ENCODE data around the gene GNL1. TPM values are rescaled to one million over a fixed set of nuclear protein-coding genes. Genes with fewer than 3 reads are reported as not detected.

The GNL1 gene
- total and polyA plus RNA-seq, 9 of the 15 experiments (the other 6 are each of a cell fraction or from before 2014, with no cell fraction given) = 0.73 to 112 (median 58.0) TPM

DNA sequence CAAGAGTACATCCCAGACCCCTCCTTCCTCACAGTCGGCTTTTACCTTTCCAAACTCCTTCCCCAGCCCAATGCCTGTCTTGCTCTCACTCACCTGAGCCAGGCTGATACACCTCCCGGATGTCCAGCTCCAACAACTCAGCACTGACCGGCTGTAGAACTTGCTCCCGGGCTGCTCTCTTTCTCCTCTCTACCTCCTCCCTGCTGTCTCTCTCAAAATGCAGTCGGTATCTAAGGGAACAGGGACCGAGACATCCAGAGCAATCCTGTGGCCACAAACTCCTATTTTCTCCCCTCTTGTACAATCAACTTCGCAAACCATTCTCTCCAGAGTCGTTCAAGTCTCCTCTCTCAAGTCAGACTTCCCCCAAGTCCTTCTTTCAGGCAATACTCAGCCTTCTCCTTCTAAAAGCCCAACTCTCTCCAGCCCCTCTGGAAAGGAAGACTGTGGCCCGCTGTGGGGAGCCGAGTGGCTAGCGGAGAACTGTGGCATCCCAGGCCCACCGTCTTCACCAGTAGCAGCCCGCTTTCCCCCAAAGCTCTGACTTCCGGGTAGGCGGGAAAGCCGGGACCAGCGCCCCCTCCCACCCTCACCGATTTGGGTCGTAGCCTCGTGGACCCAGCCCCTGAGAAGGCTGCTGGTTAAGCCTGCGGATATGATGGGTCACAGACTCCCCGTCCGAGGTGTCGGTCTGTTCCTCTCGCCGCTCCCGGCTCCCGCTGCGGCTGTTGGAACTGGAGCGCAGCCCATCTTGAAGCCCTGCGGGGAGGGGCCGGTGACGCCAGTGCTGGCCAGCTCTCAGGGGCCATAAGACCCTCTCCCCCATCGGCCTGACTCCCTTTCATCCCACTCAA, 1.1 kb downstream of the GNL1 start (continued):
- TF ChIP-seq, protein P1, sequence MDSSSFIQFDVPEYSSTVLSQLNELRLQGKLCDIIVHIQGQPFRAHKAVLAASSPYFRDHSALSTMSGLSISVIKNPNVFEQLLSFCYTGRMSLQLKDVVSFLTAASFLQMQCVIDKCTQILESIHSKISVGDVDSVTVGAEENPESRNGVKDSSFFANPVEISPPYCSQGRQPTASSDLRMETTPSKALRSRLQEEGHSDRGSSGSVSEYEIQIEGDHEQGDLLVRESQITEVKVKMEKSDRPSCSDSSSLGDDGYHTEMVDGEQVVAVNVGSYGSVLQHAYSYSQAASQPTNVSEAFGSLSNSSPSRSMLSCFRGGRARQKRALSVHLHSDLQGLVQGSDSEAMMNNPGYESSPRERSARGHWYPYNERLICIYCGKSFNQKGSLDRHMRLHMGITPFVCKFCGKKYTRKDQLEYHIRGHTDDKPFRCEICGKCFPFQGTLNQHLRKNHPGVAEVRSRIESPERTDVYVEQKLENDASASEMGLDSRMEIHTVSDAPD (CRISPR knock-in tag; IDR thresholded peaks at IDR 0.05) = no peak
- TF ChIP-seq ZNF133 (CRISPR knock-in tag; IDR thresholded peaks at IDR 0.05) (no peak), PCBP1 (IDR thresholded peaks at IDR 0.05; ENCODE audit: low read depth, low read length, poor library complexity, severe bottlenecking) (peak; percentile 17), TOE1 (IDR thresholded peaks at IDR 0.05; ENCODE audit: borderline replicate concordance) (no peak), TOE1 (CRISPR knock-in tag; IDR thresholded peaks at IDR 0.05; ENCODE audit: borderline replicate concordance, low read depth) (0 out of 2 replicates have a peak, but pooled peaks have one; percentile 23), PHF20 (IDR thresholded peaks at IDR 0.05; ENCODE audit: partially characterized antibody) (peak; percentile 24), MEF2A (IDR thresholded peaks at IDR 0.05; ENCODE audit: control insufficient read depth, low read depth, low read length) (no peak), ZNF79 (CRISPR knock-in tag; IDR thresholded peaks at IDR 0.05; ENCODE audit: low read depth) (no peak), U2AF2 (optimal IDR thresholded peaks at IDR 0.05; ENCODE audit: low read depth, low read length) (no peak), STAT5A (IDR thresholded peaks at IDR 0.05; ENCODE audit: borderline replicate concordance, low read length) (no peak), GABPB2 (CRISPR knock-in tag; conservative IDR thresholded peaks at IDR 0.05) (no peak), ZEB2 (IDR thresholded peaks at IDR 0.05) (no peak), DNMT1 (IDR thresholded peaks at IDR 0.05) (no peak), TBP (optimal IDR thresholded peaks at IDR 0.05; ENCODE audit: low read depth, low read length) (no peak), RBFOX2 (IDR thresholded peaks at IDR 0.05; ENCODE audit: low read depth, low read length) (no peak; the same call in 1 of the 2 replicates), BACH1 (tag; IDR thresholded peaks at IDR 0.05) (no peak)
- TF ChIP-seq, protein P2, sequence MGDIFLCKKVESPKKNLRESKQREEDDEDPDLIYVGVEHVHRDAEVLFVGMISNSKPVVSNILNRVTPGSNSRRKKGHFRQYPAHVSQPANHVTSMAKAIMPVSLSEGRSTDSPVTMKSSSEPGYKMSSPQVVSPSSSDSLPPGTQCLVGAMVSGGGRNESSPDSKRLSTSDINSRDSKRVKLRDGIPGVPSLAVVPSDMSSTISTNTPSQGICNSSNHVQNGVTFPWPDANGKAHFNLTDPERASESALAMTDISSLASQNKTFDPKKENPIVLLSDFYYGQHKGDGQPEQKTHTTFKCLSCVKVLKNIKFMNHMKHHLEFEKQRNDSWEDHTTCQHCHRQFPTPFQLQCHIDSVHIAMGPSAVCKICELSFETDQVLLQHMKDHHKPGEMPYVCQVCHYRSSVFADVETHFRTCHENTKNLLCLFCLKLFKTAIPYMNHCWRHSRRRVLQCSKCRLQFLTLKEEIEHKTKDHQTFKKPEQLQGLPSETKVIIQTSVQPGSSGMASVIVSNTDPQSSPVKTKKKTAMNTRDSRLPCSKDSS (IDR thresholded peaks at IDR 0.05; ENCODE audit: low read depth, partially characterized antibody) = no peak
- TF ChIP-seq, protein P3, sequence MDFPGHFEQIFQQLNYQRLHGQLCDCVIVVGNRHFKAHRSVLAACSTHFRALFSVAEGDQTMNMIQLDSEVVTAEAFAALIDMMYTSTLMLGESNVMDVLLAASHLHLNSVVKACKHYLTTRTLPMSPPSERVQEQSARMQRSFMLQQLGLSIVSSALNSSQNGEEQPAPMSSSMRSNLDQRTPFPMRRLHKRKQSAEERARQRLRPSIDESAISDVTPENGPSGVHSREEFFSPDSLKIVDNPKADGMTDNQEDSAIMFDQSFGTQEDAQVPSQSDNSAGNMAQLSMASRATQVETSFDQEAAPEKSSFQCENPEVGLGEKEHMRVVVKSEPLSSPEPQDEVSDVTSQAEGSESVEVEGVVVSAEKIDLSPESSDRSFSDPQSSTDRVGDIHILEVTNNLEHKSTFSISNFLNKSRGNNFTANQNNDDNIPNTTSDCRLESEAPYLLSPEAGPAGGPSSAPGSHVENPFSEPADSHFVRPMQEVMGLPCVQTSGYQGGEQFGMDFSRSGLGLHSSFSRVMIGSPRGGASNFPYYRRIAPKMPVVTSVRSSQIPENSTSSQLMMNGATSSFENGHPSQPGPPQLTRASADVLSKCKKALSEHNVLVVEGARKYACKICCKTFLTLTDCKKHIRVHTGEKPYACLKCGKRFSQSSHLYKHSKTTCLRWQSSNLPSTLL (IDR thresholded peaks at IDR 0.05) = no peak
- TF ChIP-seq, protein P4, sequence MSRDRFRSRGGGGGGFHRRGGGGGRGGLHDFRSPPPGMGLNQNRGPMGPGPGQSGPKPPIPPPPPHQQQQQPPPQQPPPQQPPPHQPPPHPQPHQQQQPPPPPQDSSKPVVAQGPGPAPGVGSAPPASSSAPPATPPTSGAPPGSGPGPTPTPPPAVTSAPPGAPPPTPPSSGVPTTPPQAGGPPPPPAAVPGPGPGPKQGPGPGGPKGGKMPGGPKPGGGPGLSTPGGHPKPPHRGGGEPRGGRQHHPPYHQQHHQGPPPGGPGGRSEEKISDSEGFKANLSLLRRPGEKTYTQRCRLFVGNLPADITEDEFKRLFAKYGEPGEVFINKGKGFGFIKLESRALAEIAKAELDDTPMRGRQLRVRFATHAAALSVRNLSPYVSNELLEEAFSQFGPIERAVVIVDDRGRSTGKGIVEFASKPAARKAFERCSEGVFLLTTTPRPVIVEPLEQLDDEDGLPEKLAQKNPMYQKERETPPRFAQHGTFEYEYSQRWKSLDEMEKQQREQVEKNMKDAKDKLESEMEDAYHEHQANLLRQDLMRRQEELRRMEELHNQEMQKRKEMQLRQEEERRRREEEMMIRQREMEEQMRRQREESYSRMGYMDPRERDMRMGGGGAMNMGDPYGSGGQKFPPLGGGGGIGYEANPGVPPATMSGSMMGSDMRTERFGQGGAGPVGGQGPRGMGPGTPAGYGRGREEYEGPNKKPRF (IDR thresholded peaks at IDR 0.05; ENCODE audit: low read depth, low read length) = no peak

Measured in K562 (cell line).